ENCODE results near the gene ADCYAP1. TPM values are rescaled to one million over a fixed set of nuclear protein-coding genes. Genes with fewer than 3 reads are reported as not detected.

ADCYAP1 gene
- total RNA-seq, 3 donors from 2014 or later = 0.17 to 3.4 (median 0.41) TPM

DNA sequence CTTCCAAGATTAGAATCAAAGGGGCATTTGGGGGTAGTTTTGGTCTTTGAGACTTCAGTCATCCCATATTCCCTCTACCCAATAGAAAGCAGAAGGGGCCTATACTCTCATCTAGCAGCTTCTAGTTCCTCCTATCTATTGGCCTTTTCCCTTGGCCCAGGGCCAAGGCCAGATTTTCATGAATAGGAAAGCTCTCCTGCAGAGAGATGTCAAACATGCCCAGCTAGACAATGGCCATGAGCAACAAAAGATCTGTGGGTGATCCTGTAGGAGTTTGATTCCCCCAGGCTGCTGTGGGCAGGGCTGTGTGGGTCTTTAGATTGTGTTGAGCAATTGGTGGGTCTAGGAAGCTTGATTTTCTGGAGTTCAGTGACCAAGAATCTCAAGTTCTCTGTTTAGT, 2.9 kb upstream of the ADCYAP1 start:
- TF ChIP-seq, protein P1, sequence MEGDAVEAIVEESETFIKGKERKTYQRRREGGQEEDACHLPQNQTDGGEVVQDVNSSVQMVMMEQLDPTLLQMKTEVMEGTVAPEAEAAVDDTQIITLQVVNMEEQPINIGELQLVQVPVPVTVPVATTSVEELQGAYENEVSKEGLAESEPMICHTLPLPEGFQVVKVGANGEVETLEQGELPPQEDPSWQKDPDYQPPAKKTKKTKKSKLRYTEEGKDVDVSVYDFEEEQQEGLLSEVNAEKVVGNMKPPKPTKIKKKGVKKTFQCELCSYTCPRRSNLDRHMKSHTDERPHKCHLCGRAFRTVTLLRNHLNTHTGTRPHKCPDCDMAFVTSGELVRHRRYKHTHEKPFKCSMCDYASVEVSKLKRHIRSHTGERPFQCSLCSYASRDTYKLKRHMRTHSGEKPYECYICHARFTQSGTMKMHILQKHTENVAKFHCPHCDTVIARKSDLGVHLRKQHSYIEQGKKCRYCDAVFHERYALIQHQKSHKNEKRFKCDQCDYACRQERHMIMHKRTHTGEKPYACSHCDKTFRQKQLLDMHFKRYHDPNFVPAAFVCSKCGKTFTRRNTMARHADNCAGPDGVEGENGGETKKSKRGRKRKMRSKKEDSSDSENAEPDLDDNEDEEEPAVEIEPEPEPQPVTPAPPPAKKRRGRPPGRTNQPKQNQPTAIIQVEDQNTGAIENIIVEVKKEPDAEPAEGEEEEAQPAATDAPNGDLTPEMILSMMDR (IDR thresholded peaks at IDR 0.05) = no peak
- Histone ChIP-seq H3K4me1 (ENCODE audit: low read depth) (no peaks in the 10 kb centered on the region), H3K36me3 (ENCODE audit: low read depth) (no peaks in the 10 kb centered on the region), H3K4me3 (no peak overlapping the region), H3K9me3 (no peaks in the 10 kb centered on the region)
- ATAC-seq = no peak
- no peak for DNase-seq
- intact Hi-C loops (cut with DNase I, micrococcal nuclease) = no loop called here

DNA sequence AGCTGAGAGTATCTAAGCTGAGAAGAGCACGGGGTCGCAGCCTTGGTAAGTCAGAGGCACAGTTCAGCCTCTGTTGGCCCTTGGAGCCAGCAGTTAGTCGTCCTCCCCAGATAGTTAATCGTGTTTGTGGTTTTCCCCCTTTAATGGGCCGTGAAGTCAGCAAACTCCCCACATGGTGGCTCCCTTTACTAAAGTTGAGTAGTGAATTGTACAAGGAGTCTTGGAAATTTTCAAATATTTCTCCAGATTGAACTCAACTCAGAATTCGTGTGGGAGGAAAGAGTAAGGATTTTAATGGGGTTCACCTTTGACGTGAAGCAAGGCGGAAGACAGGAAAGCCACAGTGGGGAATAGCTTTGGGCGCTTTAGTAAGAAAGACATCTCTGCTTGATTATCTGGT, 2.4 kb upstream of the ADCYAP1 start:
- Histone ChIP-seq H3K9me3 (no peaks in the 10 kb centered on the region), H3K4me1 (ENCODE audit: low read depth) (peaks cover 2% of the 10 kb centered on the region), H3K4me3 (no peak overlapping the region), H3K36me3 (ENCODE audit: low read depth) (no peaks in the 10 kb centered on the region)
- ATAC-seq = no peak
- no peak for DNase-seq
- intact Hi-C loops (cut with DNase I, micrococcal nuclease) = no loop called here
- TF ChIP-seq, protein P1 (IDR thresholded peaks at IDR 0.05) = no peak

DNA sequence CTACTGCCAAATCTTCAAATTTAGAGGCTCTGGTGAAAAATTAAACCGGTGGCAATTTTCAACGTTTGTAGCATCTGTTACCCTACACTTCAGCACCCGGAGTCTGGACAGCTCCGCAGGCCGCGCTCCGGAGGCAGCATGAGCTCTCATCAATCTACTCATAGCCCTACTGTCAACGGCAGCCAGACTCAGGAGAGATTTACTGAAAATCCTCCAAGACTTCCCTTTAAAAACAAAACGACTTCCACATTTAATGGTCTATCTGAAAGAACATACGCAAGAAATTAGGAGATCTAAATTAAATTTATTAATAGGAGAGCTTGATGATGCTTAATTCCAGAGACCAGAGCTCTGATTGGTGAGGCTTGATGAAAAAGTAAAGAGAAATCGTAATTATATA, 970 bp upstream of the ADCYAP1 start:
- no peaks in the 10 kb centered on the region for H3K36me3 ChIP-seq (ENCODE audit: low read depth)
- H3K4me1 ChIP-seq (ENCODE audit: low read depth) = peaks cover 12% of the 10 kb centered on the region
- H3K4me3 ChIP-seq = no peak overlapping the region
- H3K9me3 ChIP-seq = no peaks in the 10 kb centered on the region
- ATAC-seq (no peak), DNase-seq (peak in 1 of 3 donors; percentile 53)
- TF ChIP-seq, protein P1 (IDR thresholded peaks at IDR 0.05) = no peak
- intact Hi-C loops (cut with DNase I, micrococcal nuclease) = no loop called here

DNA sequence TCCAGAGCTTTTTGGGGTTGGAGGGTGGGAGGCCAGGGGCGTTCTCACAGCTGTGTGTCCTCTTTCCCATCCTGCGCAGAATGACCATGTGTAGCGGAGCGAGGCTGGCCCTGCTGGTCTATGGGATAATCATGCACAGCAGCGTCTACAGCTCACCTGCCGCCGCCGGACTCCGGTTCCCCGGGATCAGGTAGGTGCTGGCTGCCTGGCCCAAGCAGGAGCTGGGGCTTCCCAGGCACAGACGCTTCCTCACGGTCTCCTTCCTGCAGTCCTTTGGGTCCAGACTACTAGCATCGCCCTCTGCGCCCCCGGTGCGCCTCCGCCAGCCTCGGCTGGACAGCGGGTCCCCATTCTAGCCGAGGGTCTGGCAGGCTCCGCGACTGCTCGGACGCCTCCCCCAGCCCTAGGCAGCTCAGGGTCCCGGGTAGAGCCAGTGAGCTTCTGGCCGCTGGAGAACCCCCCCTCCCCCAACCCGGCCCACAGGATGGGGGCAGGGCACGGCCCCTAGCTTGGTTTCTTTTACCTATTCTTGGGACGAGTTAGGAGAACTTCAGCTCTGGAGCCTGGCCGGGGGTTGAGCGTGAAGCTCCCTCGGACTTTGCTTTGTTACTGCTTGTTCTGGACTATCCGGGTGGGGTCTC, 756 bp downstream of the ADCYAP1 start:
- ATAC-seq = no peak
- intact Hi-C loops (cut with DNase I, micrococcal nuclease) = no loop called here
- Histone ChIP-seq H3K4me1 (ENCODE audit: low read depth) (peaks cover 12% of the 10 kb centered on the region), H3K36me3 (ENCODE audit: low read depth) (no peaks in the 10 kb centered on the region), H3K9me3 (no peaks in the 10 kb centered on the region), H3K4me3 (no peak overlapping the region)
- DNase-seq = no peak
- TF ChIP-seq, protein P1 (IDR thresholded peaks at IDR 0.05) = no peak

DNA sequence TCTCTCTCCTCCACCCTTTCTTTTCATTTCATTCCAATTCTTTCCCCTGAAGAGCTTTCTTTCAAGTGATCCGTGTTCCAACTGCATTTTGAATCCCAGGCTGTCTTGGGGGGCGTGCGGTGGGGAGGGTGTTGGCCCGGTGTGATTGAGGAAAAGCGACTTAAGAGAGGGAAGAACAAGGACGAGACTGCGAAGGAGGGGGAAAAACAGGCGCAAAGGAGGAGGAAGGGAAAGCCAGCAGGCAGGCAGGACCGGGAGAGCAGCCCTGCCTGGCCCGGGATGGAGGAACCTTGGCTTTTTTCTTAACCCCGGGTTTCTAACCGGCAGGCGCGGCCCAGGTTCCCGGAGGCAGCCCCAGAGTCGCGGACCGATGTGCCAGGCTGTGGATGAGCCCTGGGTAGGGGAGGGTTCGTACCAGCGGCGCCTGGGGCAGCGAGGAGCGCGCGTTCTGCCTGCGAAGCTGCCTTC, 1.3 kb downstream of the ADCYAP1 start:
- peaks cover 12% of the 10 kb centered on the region for H3K4me1 ChIP-seq (ENCODE audit: low read depth)
- TF ChIP-seq, protein P1 (IDR thresholded peaks at IDR 0.05) = no peak
- DNase-seq (no peak), ATAC-seq (no peak)
- H3K4me3 ChIP-seq = no peak overlapping the region
- H3K9me3 ChIP-seq = no peaks in the 10 kb centered on the region
- intact Hi-C loops (cut with DNase I, micrococcal nuclease) = no loop called here
- no peaks in the 10 kb centered on the region for H3K36me3 ChIP-seq (ENCODE audit: low read depth)
